DND-41 (cell line): ENCODE data around the gene NUP210L.

Experiments used
- ATAC-seq: fragments of 200-7000 bp; cut with Tn5 transposase; 3 replicates; pipeline ENCODE4 v1.9.1; 2021; ENCODE audit warnings: low read depth; ENCODE audit not compliant: insufficient read depth
- DNase-seq: peaks from one replicate; pipeline ENCODE4 v3.0.0-alpha.2; 2020
- H2AFZ ChIP-seq: 2 replicates; pipeline ENCODE4 v1.6.0; 2012; ENCODE audit warnings: low read depth, low read length
- H3K27ac ChIP-seq: 2 replicates; pipeline ENCODE4 v1.5.1; 2012; ENCODE audit warnings: low read length, inconsistent platforms
- H3K27me3 ChIP-seq: fragments of 200-600 bp; sonication (generic); 2 replicates; pipeline ENCODE4 v1.6.0; 2012; ENCODE audit warnings: low read length, mild to moderate bottlenecking, inconsistent platforms; ENCODE audit not compliant: insufficient read depth, poor library complexity
- H3K36me3 ChIP-seq: 2 replicates; pipeline ENCODE4 v1.5.1; 2012; ENCODE audit warnings: low read length, inconsistent platforms; ENCODE audit not compliant: insufficient read depth
- H3K4me1 ChIP-seq: 2 replicates; pipeline ENCODE4 v1.5.1; 2012; ENCODE audit warnings: mild to moderate bottlenecking, low read length; ENCODE audit not compliant: insufficient read depth
- H3K4me2 ChIP-seq: 2 replicates; pipeline ENCODE4 v1.6.0; 2012; ENCODE audit warnings: mild to moderate bottlenecking, moderate library complexity, low read length, inconsistent platforms; ENCODE audit not compliant: insufficient read depth
- H3K4me3 ChIP-seq, 2 experiments: fragments of 200-600 bp in 1 of 2; shearing (Covaris generic) in 1 of 2; 2 replicates each; pipeline ENCODE4 v1.5.1; 2012 to 2016; ENCODE audit warnings: inconsistent platforms in 2 of 2, low read length in 2 of 2, mild to moderate bottlenecking in 2 of 2, low read depth in 1 of 2, moderate library complexity in 1 of 2
- H3K79me2 ChIP-seq: 2 replicates; pipeline ENCODE4 v1.6.0; 2012; ENCODE audit warnings: low read length, inconsistent platforms; ENCODE audit not compliant: insufficient read depth
- H3K9ac ChIP-seq: 2 replicates; pipeline ENCODE4 v1.6.0; 2012; ENCODE audit warnings: low read depth, mild to moderate bottlenecking, inconsistent platforms, low read length, moderate library complexity
- H3K9me3 ChIP-seq: 2 replicates; pipeline ENCODE4 v1.5.1; 2012; ENCODE audit warnings: low read length, moderate library complexity, mild to moderate bottlenecking, inconsistent platforms; ENCODE audit not compliant: insufficient read depth, severe bottlenecking
- H4K20me1 ChIP-seq: 2 replicates; pipeline ENCODE4 v1.6.0; 2012; ENCODE audit warnings: low read length; ENCODE audit not compliant: insufficient read depth
- EZH2 ChIP-seq: IDR thresholded peaks from 3 replicates; pipeline ENCODE4 v1.6.1; 2012; ENCODE audit warnings: borderline replicate concordance, low read depth, mild to moderate bottlenecking, moderate library complexity, low read length, inconsistent platforms; ENCODE audit not compliant: severe bottlenecking
- TF ChIP-seq, protein P1 (sequence below): IDR thresholded peaks from 2 replicates; pipeline ENCODE4 v1.5.1; 2012; ENCODE audit warnings: borderline replicate concordance, low read length, moderate library complexity, mild to moderate bottlenecking; ENCODE audit not compliant: poor library complexity, severe bottlenecking; ENCODE audit errors: extremely low read depth

The NUP210L gene

DNA sequence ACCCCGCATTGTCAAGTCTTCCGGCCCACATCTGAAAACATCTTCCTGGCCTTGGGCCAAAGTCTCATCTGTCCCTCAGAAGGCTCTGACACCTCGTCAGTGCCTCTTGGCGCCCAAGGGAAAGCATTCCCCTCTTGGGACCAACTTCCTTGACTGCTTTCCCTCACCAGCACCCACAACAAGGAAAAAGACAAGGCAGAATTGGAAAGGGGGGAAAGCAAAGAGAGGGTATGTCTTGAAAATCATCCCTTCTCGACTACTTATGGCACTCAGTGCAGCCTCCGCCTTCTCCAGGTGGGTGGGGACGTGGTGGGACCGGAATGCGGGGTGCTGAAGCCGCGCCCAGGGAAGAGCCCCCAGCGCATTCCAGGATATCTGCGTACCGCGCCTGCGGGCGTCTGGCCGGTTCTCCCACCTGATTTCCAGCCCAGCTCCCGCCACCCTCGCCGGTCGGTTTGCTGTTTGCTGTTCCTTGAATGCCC lies 191.0 kb downstream of the NUP210L start:
- no peaks in the 10 kb centered on the region; the same call in 1 of the 2 replicates for H4K20me1 ChIP-seq
- ATAC-seq (no peak), DNase-seq (no peak)
- peak overlapping the region; percentile 91 for H3K4me2 ChIP-seq
- peaks cover 71% of the 10 kb centered on the region for H3K4me1 ChIP-seq
- H3K9me3 ChIP-seq: no peaks in the 10 kb centered on the region
- peak overlapping the region; percentile 87 for H3K9ac ChIP-seq
- peaks cover 74% of the 10 kb centered on the region for H3K79me2 ChIP-seq
- no peaks in the 10 kb centered on the region for H3K27me3 ChIP-seq
- peak overlapping the region; percentile 84 for H2AFZ ChIP-seq
- peaks cover 24% of the 10 kb centered on the region for H3K36me3 ChIP-seq
- peak overlapping the region; percentile 80 to 89; a peak in 3 of 4 replicates for H3K4me3 ChIP-seq
- TF ChIP-seq, protein P1, sequence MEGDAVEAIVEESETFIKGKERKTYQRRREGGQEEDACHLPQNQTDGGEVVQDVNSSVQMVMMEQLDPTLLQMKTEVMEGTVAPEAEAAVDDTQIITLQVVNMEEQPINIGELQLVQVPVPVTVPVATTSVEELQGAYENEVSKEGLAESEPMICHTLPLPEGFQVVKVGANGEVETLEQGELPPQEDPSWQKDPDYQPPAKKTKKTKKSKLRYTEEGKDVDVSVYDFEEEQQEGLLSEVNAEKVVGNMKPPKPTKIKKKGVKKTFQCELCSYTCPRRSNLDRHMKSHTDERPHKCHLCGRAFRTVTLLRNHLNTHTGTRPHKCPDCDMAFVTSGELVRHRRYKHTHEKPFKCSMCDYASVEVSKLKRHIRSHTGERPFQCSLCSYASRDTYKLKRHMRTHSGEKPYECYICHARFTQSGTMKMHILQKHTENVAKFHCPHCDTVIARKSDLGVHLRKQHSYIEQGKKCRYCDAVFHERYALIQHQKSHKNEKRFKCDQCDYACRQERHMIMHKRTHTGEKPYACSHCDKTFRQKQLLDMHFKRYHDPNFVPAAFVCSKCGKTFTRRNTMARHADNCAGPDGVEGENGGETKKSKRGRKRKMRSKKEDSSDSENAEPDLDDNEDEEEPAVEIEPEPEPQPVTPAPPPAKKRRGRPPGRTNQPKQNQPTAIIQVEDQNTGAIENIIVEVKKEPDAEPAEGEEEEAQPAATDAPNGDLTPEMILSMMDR: no peak
- no peak for TF ChIP-seq EZH2
- H3K27ac ChIP-seq: peak overlapping the region; percentile 80

DNA sequence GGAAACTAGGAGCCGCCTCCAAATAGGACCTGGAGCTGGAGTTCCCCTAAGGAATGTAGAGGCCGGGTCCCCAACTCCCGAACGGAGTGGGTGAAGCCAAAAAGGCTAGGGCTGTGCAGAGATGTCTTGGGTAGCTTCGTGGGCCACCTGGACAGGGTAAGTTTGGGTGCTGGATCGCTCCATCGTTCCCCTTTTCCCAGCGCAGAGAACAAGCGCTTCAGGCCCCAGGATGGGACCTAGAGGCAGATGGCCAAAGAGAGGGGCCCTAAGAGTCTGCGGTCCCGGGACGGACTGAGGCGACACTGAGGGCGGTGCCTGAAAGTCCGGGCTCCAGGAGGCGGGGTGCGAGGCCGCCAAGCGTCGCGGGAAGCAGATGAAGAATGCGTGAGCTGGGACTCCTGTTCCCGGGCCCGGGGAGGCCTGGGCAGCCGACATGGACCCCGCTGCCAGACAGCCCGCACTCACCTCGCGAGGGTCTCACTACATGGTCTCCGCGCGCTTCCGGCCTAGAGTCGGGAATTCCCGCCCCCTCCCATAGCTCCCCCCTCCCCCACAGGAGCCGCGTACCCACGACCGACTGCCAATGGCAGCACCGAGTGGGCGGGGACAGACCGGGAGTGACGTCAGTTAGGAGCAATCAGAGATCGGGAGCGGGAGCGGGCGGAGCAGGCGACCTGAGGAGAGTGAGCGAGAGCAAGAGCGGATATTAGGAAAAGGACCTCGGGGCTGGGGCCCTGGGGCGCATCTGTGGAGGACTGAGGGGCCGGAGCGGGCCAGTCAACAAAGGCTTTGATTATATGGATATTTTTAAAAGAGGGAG lies 191.6 kb downstream of the NUP210L start, which contains the start of gene SLC39A1:
SLC39A1 (minus strand) TSS at position 508 of the 820 bp plus-strand sequence. CDS start 822 bp downstream, outside the sequence.
- peak; percentile 99 for DNase-seq
- peaks cover under 1% of the 10 kb centered on the region; the same call in 1 of the 2 replicates for H4K20me1 ChIP-seq
- peaks cover 67% of the 10 kb centered on the region for H3K4me1 ChIP-seq
- peaks cover 24% of the 10 kb centered on the region for H3K36me3 ChIP-seq
- peak; percentile 70 for ATAC-seq
- peak within 1 kb of the TSS; percentile 87 for H3K9ac ChIP-seq
- peak within 1 kb of the TSS; percentile 80 to 89 for H3K4me3 ChIP-seq
- no peaks in the 10 kb centered on the region for H3K27me3 ChIP-seq
- H2AFZ ChIP-seq: peak within 1 kb of the TSS; percentile 90
- TF ChIP-seq, protein P1: no peak
- no peak for TF ChIP-seq EZH2
- peak within 1 kb of the TSS; percentile 80 for H3K27ac ChIP-seq
- H3K4me2 ChIP-seq: peak within 1 kb of the TSS; percentile 91
- H3K79me2 ChIP-seq: peaks cover 71% of the 10 kb centered on the region
- H3K9me3 ChIP-seq: no peaks in the 10 kb centered on the region

DNA sequence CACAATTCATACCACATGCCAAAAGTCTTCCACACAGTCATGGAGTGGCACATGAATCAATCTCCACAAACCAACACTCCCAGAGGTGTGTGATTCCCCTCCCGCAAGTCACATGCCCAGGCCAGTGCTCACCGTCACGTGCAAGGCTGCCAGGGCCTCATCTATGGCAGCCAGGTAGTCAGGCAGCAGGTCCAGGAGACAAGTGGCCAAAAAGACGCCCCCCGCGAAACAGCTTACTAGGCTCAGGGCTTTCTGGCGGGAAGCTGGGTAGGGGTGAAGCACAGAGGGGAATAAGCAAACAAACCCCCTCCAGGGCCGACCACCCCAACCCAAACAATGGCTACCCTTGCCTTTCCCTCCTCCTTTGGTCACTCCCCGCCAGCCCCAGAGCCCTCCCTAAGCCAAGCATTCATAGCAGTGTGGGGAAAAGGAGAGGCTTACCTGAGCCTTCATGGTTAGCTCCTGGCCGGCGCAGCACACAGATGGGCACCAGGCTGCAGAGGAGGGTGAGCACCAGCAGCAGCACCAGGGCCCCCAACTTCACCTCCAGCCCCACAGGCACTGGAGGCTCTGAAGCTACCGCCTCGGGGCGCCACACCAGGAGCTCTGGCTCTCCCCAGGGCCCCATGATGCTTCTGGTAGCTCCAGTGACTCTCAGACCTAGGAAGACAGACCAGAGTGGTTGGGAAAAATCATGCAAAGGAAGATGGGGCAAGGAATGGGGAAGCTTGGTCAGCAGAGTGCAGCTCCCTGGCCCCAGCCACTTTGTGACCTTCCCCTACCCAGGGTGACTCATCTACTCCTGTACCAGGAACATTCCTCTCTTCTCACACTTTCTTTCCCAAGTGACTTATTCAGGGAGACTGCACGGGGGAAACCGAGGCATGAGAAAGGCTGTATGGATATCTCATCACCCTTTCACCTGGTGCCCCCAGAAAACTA lies 192.5 kb downstream of the NUP210L start:
- TF ChIP-seq EZH2: no peak
- TF ChIP-seq, protein P1: no peak
- H3K9me3 ChIP-seq: no peaks in the 10 kb centered on the region
- ATAC-seq (no peak), DNase-seq (no peak)
- H3K27ac ChIP-seq: peak overlapping the region; percentile 80
- peak overlapping the region; percentile 80 to 89 for H3K4me3 ChIP-seq
- peaks cover 67% of the 10 kb centered on the region for H3K4me1 ChIP-seq
- H4K20me1 ChIP-seq: peaks cover 9% of the 10 kb centered on the region
- H3K4me2 ChIP-seq: peak overlapping the region; percentile 91
- peak overlapping the region; percentile 87 for H3K9ac ChIP-seq
- no peaks in the 10 kb centered on the region for H3K27me3 ChIP-seq
- peak overlapping the region; percentile 90 for H2AFZ ChIP-seq
- H3K79me2 ChIP-seq: peaks cover 74% of the 10 kb centered on the region
- peaks cover 27% of the 10 kb centered on the region for H3K36me3 ChIP-seq
